K562 (cell line): ENCODE results near the gene ARID3A. TPM values are rescaled to one million over a fixed set of nuclear protein-coding genes. Genes with fewer than 3 reads are reported as not detected.

Source experiments
- ATAC-seq: fragments of 200-7000 bp; cut with Tn5 transposase; 3 replicates; pipeline ENCODE4 v1.9.1; 2020; ENCODE audit warnings: moderate library complexity
- BruUV-seq: library from RNA; stranded (reverse); fragments of 400-500 nt; replicated peaks from 2 replicates; lab custom pipeline; 2021; lab: Mats Ljungman, UMichigan
- CTCF ChIA-PET: fragments of 300-600 bp; formaldehyde crosslinking; extraction: SDS; loops from one replicate; lab custom pipeline; 2021; ENCODE audit warnings: low intra/inter-chr PET ratio; lab: Yijun Ruan, JAX
- POLR2A ChIA-PET: fragments of 300-600, 350-650 bp; sonication (Branson Sonifier 250); formaldehyde crosslinking; extraction: SDS; loops from one replicate; lab custom pipeline; 2021; ENCODE audit warnings: antibody characterized with exemption, inconsistent platforms; lab: Yijun Ruan, JAX
- DNase-seq, 4 experiments: peaks; one replicate each; pipeline versions ENCODE4 v3.0.0 to v3.0.0-alpha.2; 2011 to 2018; ENCODE audit warnings: low spot score in 3 of 4, mixed read lengths in 3 of 4; ENCODE audit errors: extremely low read depth in 1 of 4
- FAIRE-seq: peaks from 2 replicates; lab custom pipeline; 2011; peaks lifted over from hg19 to GRCh38; lab: Jason Lieb, UNC
- H2AFZ ChIP-seq: 2 replicates; pipeline ENCODE4 v1.6.0; 2011; ENCODE audit warnings: low read depth, low read length, control low read depth, inconsistent platforms
- H3K27ac ChIP-seq: fragments of 200-600 bp; 3 replicates; pipeline ENCODE4 v1.8.0; 2011; ENCODE audit warnings: low read depth, mild to moderate bottlenecking, control low read depth, inconsistent platforms, low read length, moderate library complexity, mixed read lengths; ENCODE audit errors: extremely low read depth
- H3K27me3 ChIP-seq, 2 experiments: fragments of 300-600 bp in 1 of 2; 2 replicates in 1 of 2; 3 replicates in 1 of 2; pipeline versions ENCODE4 v1.6.0 to v1.8.0; 2011; ENCODE audit warnings: inconsistent platforms in 2 of 2, low read length in 2 of 2, mild to moderate bottlenecking in 1 of 2, mixed read lengths in 1 of 2, moderate library complexity in 1 of 2; ENCODE audit not compliant: control insufficient read depth in 2 of 2, insufficient read depth in 2 of 2
- H3K36me3 ChIP-seq: fragments of 300-600 bp; 3 replicates; pipeline ENCODE4 v1.8.0; 2011; ENCODE audit warnings: mild to moderate bottlenecking, low read length, inconsistent platforms; ENCODE audit not compliant: control insufficient read depth, insufficient read depth
- H3K4me1 ChIP-seq, 2 experiments: fragments of 200-600 bp in 1 of 2; replicated peaks in 1 of 2; 2 replicates in 1 of 2; 3 replicates in 1 of 2; pipeline versions ENCODE4 v1.5.1 to v1.8.0; 2011; ENCODE audit warnings: inconsistent platforms in 2 of 2, low read length in 2 of 2, mild to moderate bottlenecking in 1 of 2, mixed read lengths in 1 of 2, moderate library complexity in 1 of 2; ENCODE audit not compliant: control insufficient read depth in 2 of 2, insufficient read depth in 2 of 2
- H3K4me2 ChIP-seq: 2 replicates; pipeline ENCODE4 v1.6.1; 2011; ENCODE audit warnings: low read length, control low read depth, inconsistent platforms, mixed read lengths; ENCODE audit not compliant: insufficient read depth
- H3K4me3 ChIP-seq: fragments of 200-600 bp; sonication (generic), shearing (Covaris generic); 2 replicates; pipeline ENCODE4 v1.5.1; 2016; ENCODE audit warnings: control low read depth, inconsistent platforms
- H3K79me2 ChIP-seq: fragments of 200-600 bp; 3 replicates; pipeline ENCODE4 v1.8.0; 2011; ENCODE audit warnings: low read length, inconsistent platforms; ENCODE audit not compliant: control insufficient read depth, insufficient read depth
- H3K9ac ChIP-seq, 2 experiments: 2 replicates each; pipeline versions ENCODE4 v1.6.0 to v1.6.1; 2011; ENCODE audit warnings: low read depth in 2 of 2, low read length in 2 of 2, control low read depth in 1 of 2, inconsistent platforms in 1 of 2, mild to moderate bottlenecking in 1 of 2, mixed read lengths in 1 of 2; ENCODE audit not compliant: insufficient read depth in 1 of 2
- H3K9me1 ChIP-seq: one replicate; pipeline ENCODE4 v1.6.0; 2011; ENCODE audit warnings: inconsistent platforms, mild to moderate bottlenecking, low read length, moderate library complexity; ENCODE audit not compliant: control insufficient read depth, insufficient read depth
- H3K9me3 ChIP-seq: replicated peaks from 2 replicates; pipeline ENCODE4 v1.5.1; 2011; ENCODE audit warnings: low read depth, low read length, inconsistent platforms; ENCODE audit not compliant: control insufficient read depth, insufficient read depth
- H4K20me1 ChIP-seq: replicated peaks from 2 replicates; pipeline ENCODE4 v1.6.1; 2011; ENCODE audit warnings: low read length, inconsistent platforms, mixed read lengths; ENCODE audit not compliant: control insufficient read depth, insufficient read depth
- AFF1 ChIP-seq, 2 experiments: fragments of 450-650 bp; IDR thresholded peaks; 2 replicates each; pipeline ENCODE4 v1.6.1; 2018; ENCODE audit warnings: mild to moderate bottlenecking in 2 of 2, low read depth in 1 of 2; ENCODE audit not compliant: partially characterized antibody in 2 of 2
- FOXP4 ChIP-seq: sonication (generic); formaldehyde crosslinking; IDR thresholded peaks from 2 replicates; pipeline ENCODE4 v1.8.0; 2022; ENCODE audit warnings: mild to moderate bottlenecking, missing genetic modification reagents, borderline replicate concordance
- HMGN3 ChIP-seq: IDR thresholded peaks from 2 replicates; pipeline ENCODE4 v1.6.1; 2011; ENCODE audit warnings: borderline replicate concordance, low read depth, mild to moderate bottlenecking, mixed read lengths, low read length; ENCODE audit not compliant: insufficient read length; ENCODE audit errors: extremely low read depth
- IFI16 ChIP-seq: fragments of 250-450 bp; sonication (Bioruptor Pico); IDR thresholded peaks from 2 replicates; pipeline ENCODE4 v2.1.2; 2022; ENCODE audit warnings: mild to moderate bottlenecking, inconsistent platforms
- NELFE ChIP-seq: IDR thresholded peaks from 2 replicates; pipeline ENCODE4 v1.6.1; 2011; ENCODE audit warnings: mild to moderate bottlenecking; ENCODE audit not compliant: insufficient read depth, insufficient read length
- POLR2AphosphoS2 ChIP-seq: IDR thresholded peaks from 2 replicates; pipeline ENCODE4 v1.6.1; 2012; ENCODE audit warnings: low read length, improper control_type of control experiment
- POLR2G ChIP-seq: fragments of 200-400 bp; formaldehyde crosslinking; IDR thresholded peaks from 2 replicates; pipeline ENCODE4 v1.6.1; 2017; ENCODE audit warnings: low read depth, mild to moderate bottlenecking, antibody characterized with exemption, low read length, moderate library complexity
- ZBTB7A ChIP-seq: IDR thresholded peaks from 2 replicates; pipeline ENCODE4 v1.6.1; 2011; ENCODE audit warnings: low read depth, mild to moderate bottlenecking, low read length, moderate library complexity, borderline replicate concordance; ENCODE audit not compliant: control insufficient read depth
- ZNF584 ChIP-seq: fragments of 200-800 bp; sonication (Bioruptor generic); IDR thresholded peaks from 2 replicates; pipeline ENCODE4 v1.6.1; 2016; ENCODE audit warnings: low read depth, mild to moderate bottlenecking, missing genetic modification characterization, missing compliant biosample characterization
- ZNF707 ChIP-seq: fragments of 250-450 bp; sonication (Bioruptor Pico); conservative IDR thresholded peaks from 2 replicates; pipeline ENCODE4 v1.8.0; 2022; ENCODE audit warnings: inconsistent platforms, mild to moderate bottlenecking, moderate library complexity
- WGBS: fragments of 100-300 bp; shearing (Covaris generic); methylation state at CpG from one replicate; pipeline ENCODE4 v1.1.6; 2016; ENCODE audit warnings: low coverage, mixed read lengths; ENCODE audit not compliant: insufficient coverage; ENCODE audit errors: missing lambda C conversion rate; 5-methylcytosine and 5-hydroxymethylcytosine counted together
- in situ Hi-C: fragments of 300-500 bp; cut with MboI; formaldehyde crosslinking; loops from 4 replicates; pipeline ENCODE4 v1.15.0; 2018; ENCODE audit warnings: inconsistent platforms, mixed read lengths
- intact Hi-C: fragments of 100-400 bp; cut with micrococcal nuclease; formaldehyde crosslinking; loops from 2 replicates; pipeline ENCODE4 v1.14.2; 2022
- polyA plus RNA-seq, 8 experiments: library from polyadenylated mRNA; depleted of rRNA in 4 of 8; stranded (reverse) in 5 of 8; unstranded in 3 of 8; fragments of >200 nt; fragmentation: Nextera tagmentation in 2 of 8; fragmentation: Illumina TruSeq in 1 of 8; extraction: Ambion mirVana in 2 of 8; extraction: Trizol in 1 of 8; gene quantifications; 2 replicates each; pipeline versions ENCODE4 v1.2.1 to v1.2.3, GENCODE V29; 2011 to 2014; ENCODE audit warnings: inconsistent platforms in 1 of 8, missing spikeins in 1 of 8
- total RNA-seq, 7 experiments: library from RNA; depleted of rRNA in 6 of 7; stranded (reverse); fragments of >200 nt in 6 of 7; fragmentation: Illumina TruSeq in 2 of 7; extraction: Trizol in 2 of 7; gene quantifications; 2 replicates each; pipeline versions ENCODE4 v1.2.1 to v1.2.3, GENCODE V29; 2011 to 2021; ENCODE audit warnings: low replicate concordance in 1 of 7
- TF ChIP-seq, protein P1 (sequence below): sonication (generic); formaldehyde crosslinking; IDR thresholded peaks from 2 replicates; pipeline ENCODE4 v1.8.1; 2023; ENCODE audit warnings: mild to moderate bottlenecking, missing genetic modification reagents

Gene ARID3A
- total and polyA plus RNA-seq, 9 of the 15 experiments (the other 6 are each of a cell fraction or from before 2014, with no cell fraction given), result 1.4 to 118 (median 31.2) TPM

DNA sequence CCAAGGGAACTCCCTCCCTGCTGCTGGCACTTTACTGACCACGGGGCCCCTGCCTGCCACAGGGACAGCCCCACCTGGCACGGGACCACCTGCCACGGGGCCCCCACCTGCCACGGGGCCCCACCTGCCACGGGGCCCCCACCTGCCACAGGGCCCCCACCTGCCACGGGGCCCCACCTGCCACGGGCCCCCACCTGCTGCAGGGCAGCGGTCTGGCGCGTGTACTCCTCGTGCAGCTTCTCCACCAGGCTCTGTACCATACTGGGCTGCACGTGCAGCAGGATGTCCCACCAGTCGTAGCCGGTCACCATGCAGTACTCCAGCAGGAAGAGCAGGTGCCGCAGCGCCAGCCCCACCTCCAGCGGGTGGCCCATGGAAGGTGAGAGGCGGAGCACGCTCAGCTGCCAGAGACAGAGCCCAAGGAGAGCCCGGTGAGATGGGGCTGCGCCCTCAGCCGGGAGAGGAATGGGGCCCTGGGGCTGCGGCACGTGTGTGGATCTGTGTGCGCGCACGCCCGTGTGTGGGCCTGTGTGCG lies 49.0 kb upstream of the ARID3A start:
- POLR2A ChIA-PET, result interaction anchor here (0.7 kb wide), 1 partner anchor 369 kb away, joined by 3 read pairs; no protein-coding TSS in a partner anchor
- no peak for FAIRE-seq
- Histone ChIP-seq H3K36me3 (peaks cover 56% of the 10 kb centered on the region; the same call in 2 of the 3 replicates), H3K9me3 (no peaks in the 10 kb centered on the region), H2AFZ (no peak overlapping the region), H3K27ac (no peak overlapping the region), H3K27me3 (no peaks in the 10 kb centered on the region), H3K4me1 (peaks cover 10 to 45% of the 10 kb centered on the region in 2 experiments), H3K9ac (peak overlapping the region in 1 of 2 experiments; percentile 35; a peak in 2 of 4 replicates), H3K4me2 (no peak overlapping the region), H4K20me1 (no peaks in the 10 kb centered on the region; the same call in none of the 2 replicates), H3K9me1 (no peaks in the 10 kb centered on the region), H3K79me2 (no peaks in the 10 kb centered on the region), H3K4me3 (no peak overlapping the region)
- peak in 1 of 4 experiments; percentile 7 for DNase-seq
- in situ Hi-C loops, result no loop called here
- ATAC-seq, result no peak
- no TSS peak for BruUV-seq
- CTCF ChIA-PET, result no interaction called here
- intact Hi-C loops, result no loop called here
- 93% methylated on average over 25 of the region's 29 CpGs for WGBS
- TF ChIP-seq IFI16 (CRISPR knock-in tag) (no peak), ZBTB7A (0 out of 2 replicates have a peak, but pooled peaks have one; percentile 32), POLR2G (peak; percentile 61; the same call in 1 of the 2 replicates), NELFE (no peak), POLR2AphosphoS2 (no peak), FOXP4 (CRISPR knock-in tag) (no peak), ZNF707 (no peak), ZNF584 (CRISPR knock-in tag) (no peak), HMGN3 (peak; percentile 34), AFF1 (IDR thresholded peaks at IDR 0.05; ENCODE audit: low read depth in 1 of 2, partially characterized antibody in 2 of 2) (no peak)
- TF ChIP-seq, protein P1, sequence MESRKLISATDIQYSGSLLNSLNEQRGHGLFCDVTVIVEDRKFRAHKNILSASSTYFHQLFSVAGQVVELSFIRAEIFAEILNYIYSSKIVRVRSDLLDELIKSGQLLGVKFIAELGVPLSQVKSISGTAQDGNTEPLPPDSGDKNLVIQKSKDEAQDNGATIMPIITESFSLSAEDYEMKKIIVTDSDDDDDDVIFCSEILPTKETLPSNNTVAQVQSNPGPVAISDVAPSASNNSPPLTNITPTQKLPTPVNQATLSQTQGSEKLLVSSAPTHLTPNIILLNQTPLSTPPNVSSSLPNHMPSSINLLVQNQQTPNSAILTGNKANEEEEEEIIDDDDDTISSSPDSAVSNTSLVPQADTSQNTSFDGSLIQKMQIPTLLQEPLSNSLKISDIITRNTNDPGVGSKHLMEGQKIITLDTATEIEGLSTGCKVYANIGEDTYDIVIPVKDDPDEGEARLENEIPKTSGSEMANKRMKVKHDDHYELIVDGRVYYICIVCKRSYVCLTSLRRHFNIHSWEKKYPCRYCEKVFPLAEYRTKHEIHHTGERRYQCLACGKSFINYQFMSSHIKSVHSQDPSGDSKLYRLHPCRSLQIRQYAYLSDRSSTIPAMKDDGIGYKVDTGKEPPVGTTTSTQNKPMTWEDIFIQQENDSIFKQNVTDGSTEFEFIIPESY (CRISPR knock-in tag), result peak; percentile 64
